Tibial artery (tissue), 4 donors: ENCODE results near the gene CARD10.
"Not testable (repeated sequence)": the region's sequence is repeated elsewhere in the genome, so short reads cannot be mapped to it uniquely, and the experiment has no call there.

Experiments
- DNase-seq, 2 donors: peaks; one replicate each; pipeline ENCODE4 v3.0.0-alpha.2; 2019
- H3K27ac ChIP-seq, 2 donors: fragments of 200-600 bp; sonication (generic) in 1 of 2; 1 replicate in 1 of 2; 2 replicates in 1 of 2; pipeline ENCODE4 v1.5.1; 2018 to 2019; ENCODE audit warnings: mild to moderate bottlenecking in 1 of 2
- H3K27me3 ChIP-seq, 2 donors: fragments of 200-600 bp; sonication (generic) in 1 of 2; one replicate each; pipeline versions ENCODE4 v1.5.1 to v1.6.0; 2016 to 2019
- H3K36me3 ChIP-seq, 3 donors: fragments of 200-600 bp; sonication (generic) in 2 of 3; one replicate each; pipeline ENCODE4 v1.5.1; 2016 to 2019; ENCODE audit warnings: mild to moderate bottlenecking in 2 of 3
- H3K4me1 ChIP-seq, 4 donors: fragments of 200-600 bp; sonication (generic) in 2 of 4; 1 replicate in 3 of 4; 2 replicates in 1 of 4; pipeline ENCODE4 v1.5.1; 2016 to 2019
- H3K4me3 ChIP-seq, 2 donors: fragments of 200-600 bp; sonication (generic) in 1 of 2; 1 replicate in 1 of 2; 2 replicates in 1 of 2; pipeline ENCODE4 v1.5.1; 2018 to 2019; ENCODE audit warnings: mild to moderate bottlenecking in 2 of 2
- H3K9me3 ChIP-seq, 3 donors: fragments of 200-600 bp; sonication (generic) in 1 of 3; one replicate each; pipeline ENCODE4 v1.5.1; 2016 to 2019
- intact Hi-C: fragments of 100-400 bp; cut with DNase I; formaldehyde crosslinking; loops from one replicate; pipeline ENCODE4 v1.15.0; 2023; ENCODE audit warnings: low total_unique reads
- TF ChIP-seq, protein P1 (sequence below), 2 experiments: fragments of 200-600 bp in 1 of 2; fragments of 450-650 bp in 1 of 2; IDR thresholded peaks; one replicate each; pipeline ENCODE4 v1.5.1; 2017 to 2019; ENCODE audit warnings: antibody characterized with exemption in 2 of 2, mild to moderate bottlenecking in 1 of 2, moderate library complexity in 1 of 2

Gene CARD10

DNA sequence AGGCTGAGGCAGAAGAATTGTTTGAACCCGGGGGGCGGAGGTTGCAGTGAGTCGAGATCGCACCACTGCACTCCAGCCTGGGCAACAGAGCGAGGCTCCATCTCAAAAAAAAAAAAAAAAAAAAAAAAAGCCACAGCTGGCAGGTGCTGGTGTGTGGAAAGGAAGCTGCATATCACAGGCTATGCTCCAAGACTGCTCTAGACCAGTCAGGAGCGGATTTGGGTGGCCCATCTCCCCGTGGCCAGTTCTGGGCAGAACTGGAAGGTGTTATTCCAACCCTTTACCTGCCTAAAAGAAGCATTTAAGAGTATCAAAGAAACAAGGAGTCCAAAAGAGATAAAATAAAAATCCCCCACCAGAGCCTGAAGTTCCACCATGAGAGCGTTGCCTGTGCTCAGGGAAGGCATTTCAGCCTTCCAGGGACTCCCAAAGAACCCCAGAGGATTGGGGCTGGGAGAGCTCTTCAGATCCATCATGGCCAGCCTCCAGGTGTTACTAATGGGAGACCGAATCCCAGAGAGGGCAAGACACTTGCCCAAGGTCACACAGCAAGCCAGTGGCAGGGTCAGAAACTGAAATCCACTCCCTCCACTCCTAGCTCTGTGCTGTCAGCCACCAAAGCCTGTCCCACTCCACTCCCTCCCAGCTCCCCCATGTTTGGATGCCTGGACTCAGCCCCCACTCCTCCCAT lies 47.3 kb downstream of the CARD10 start:
- no peak for DNase-seq
- H3K4me1 ChIP-seq = no peaks in the 10 kb centered on the region
- H3K4me3 ChIP-seq = no peak overlapping the region
- no peaks in the 10 kb centered on the region for H3K36me3 ChIP-seq
- H3K27ac ChIP-seq = no peak overlapping the region
- TF ChIP-seq, protein P1, sequence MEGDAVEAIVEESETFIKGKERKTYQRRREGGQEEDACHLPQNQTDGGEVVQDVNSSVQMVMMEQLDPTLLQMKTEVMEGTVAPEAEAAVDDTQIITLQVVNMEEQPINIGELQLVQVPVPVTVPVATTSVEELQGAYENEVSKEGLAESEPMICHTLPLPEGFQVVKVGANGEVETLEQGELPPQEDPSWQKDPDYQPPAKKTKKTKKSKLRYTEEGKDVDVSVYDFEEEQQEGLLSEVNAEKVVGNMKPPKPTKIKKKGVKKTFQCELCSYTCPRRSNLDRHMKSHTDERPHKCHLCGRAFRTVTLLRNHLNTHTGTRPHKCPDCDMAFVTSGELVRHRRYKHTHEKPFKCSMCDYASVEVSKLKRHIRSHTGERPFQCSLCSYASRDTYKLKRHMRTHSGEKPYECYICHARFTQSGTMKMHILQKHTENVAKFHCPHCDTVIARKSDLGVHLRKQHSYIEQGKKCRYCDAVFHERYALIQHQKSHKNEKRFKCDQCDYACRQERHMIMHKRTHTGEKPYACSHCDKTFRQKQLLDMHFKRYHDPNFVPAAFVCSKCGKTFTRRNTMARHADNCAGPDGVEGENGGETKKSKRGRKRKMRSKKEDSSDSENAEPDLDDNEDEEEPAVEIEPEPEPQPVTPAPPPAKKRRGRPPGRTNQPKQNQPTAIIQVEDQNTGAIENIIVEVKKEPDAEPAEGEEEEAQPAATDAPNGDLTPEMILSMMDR (IDR thresholded peaks at IDR 0.05) = no peak
- H3K9me3 ChIP-seq = no peaks in the 10 kb centered on the region
- H3K27me3 ChIP-seq = peaks cover 0 to 77% of the 10 kb centered on the region in 2 donors
- intact Hi-C loops = no loop called here

DNA sequence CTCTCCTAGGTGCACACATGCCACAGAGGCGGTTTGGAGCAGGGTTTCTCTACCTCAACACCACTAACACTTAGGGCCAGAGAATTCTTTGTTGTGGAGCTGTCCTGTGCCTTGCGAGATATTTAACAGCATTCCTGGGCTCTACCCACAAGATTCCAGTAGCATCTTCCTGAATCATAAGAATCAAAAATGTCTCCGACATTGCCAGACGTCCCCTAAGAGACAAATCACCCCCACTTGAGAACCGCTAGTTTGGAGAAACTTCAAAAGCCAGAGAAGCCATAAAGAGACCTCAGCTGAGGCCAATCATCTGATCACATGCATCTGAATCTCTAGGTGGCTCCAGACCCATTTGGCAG lies 49.1 kb downstream of the CARD10 start:
- Histone ChIP-seq H3K4me1 (no peaks in the 10 kb centered on the region), H3K9me3 (no peaks in the 10 kb centered on the region), H3K27me3 (peaks cover 0 to 76% of the 10 kb centered on the region in 2 donors), H3K36me3 (no peaks in the 10 kb centered on the region), H3K27ac (no peak overlapping the region), H3K4me3 (no peak overlapping the region)
- TF ChIP-seq, protein P1 (IDR thresholded peaks at IDR 0.05) = no peak
- intact Hi-C loops = no loop called here
- no peak for DNase-seq

DNA sequence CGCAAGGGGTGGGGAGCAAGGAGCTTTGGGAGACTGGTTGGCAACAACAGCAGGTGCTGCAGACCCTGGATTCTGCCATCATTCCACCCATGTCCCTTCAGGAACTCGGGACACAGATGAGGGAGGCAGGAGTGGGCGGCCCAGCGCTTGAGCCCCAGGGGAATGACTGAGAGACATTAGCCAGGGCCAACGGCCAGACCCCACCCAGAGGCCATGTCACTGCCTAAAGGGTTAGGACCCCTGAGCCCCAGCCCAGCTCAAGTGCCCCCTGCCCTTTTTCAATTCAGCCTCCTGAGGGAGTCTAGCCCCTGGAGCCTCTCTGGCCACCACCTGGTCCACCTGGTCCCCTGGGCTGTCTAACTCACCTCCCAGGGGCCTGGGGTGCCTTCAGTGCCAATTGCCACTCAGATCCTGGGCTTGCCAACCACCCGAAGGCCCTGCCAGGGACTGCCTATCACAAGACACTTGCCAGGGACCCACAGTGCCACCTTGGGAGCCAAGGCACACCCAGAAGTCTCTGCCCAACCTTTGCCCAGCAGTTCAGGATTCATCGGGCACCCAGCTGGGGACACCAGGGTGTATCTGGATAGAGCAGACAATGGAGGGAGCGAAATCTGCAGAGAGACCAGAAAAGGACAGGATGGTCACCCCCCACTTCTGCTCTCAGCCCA lies 49.7 kb downstream of the CARD10 start:
- no peaks in the 10 kb centered on the region for H3K36me3 ChIP-seq
- H3K27me3 ChIP-seq = peaks cover 0 to 72% of the 10 kb centered on the region in 2 donors
- no peak for DNase-seq
- no peak overlapping the region for H3K27ac ChIP-seq
- H3K9me3 ChIP-seq = no peaks in the 10 kb centered on the region
- intact Hi-C loops = no loop called here
- TF ChIP-seq, protein P1 (IDR thresholded peaks at IDR 0.05) = no peak
- no peaks in the 10 kb centered on the region for H3K4me1 ChIP-seq
- no peak overlapping the region for H3K4me3 ChIP-seq

DNA sequence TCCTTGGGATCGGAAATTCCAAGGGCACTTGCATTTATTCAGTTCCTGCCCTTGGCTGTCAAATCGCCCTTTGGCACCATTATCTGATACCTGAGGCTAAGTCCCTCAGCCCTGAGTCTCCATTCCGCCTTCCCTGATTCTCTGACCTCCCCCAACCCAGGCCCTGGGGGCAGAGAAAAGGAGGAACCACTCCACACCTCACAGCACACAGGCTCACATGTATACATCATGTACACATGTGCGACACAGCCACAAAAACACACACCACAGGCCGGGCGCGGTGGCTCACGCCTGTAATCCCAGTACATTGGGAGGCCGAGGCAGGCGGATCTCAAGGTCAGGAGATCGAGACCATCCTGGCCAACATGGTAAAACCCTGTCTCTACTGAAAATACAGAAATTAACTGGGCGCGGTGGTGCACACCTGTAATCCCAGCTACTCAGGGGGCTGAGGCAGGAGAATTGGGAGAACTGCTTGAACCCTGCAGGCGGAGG lies 51.0 kb downstream of the CARD10 start:
- H3K36me3 ChIP-seq, H3K9me3 ChIP-seq, H3K27ac ChIP-seq, H3K4me1 ChIP-seq, intact Hi-C loops, H3K4me3 ChIP-seq, DNase-seq: not testable (repeated sequence)
- H3K27me3 ChIP-seq = peaks cover 0 to 66% of the 10 kb centered on the region in 2 donors

DNA sequence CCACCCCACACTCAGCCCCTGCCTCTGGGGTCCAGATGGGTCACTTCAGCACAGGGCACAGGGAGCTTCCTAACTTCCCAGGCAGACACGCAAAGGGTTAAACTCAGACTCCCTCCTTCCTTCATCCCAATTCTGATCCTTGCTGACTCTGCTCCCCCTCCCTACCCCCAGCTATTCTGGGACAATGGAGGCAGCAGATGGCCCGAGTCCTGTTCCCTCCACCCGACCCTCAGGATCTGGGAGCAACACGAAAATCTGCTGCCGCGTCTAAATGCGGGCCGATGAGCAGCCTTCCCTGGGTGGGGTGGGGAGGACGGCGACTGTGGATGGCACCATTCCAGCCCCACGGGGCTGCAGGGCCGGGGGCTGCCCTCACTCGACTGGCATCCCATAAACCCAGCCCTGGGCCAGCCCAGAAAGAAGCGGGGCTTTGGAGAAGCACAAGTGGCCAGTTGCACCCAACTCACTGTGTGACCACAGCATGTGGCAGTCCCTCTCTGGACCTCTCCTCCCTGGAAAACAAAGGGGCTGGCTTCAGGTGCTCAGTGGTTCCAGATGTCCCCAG lies 51.7 kb downstream of the CARD10 start:
- DNase-seq = no peak
- Histone ChIP-seq H3K4me1 (no peaks in the 10 kb centered on the region), H3K27me3 (peaks cover 0 to 66% of the 10 kb centered on the region in 2 donors), H3K27ac (no peak overlapping the region), H3K4me3 (no peak overlapping the region), H3K9me3 (no peaks in the 10 kb centered on the region), H3K36me3 (no peaks in the 10 kb centered on the region)
- TF ChIP-seq, protein P1 (IDR thresholded peaks at IDR 0.05) = no peak
- intact Hi-C loops = no loop called here

DNA sequence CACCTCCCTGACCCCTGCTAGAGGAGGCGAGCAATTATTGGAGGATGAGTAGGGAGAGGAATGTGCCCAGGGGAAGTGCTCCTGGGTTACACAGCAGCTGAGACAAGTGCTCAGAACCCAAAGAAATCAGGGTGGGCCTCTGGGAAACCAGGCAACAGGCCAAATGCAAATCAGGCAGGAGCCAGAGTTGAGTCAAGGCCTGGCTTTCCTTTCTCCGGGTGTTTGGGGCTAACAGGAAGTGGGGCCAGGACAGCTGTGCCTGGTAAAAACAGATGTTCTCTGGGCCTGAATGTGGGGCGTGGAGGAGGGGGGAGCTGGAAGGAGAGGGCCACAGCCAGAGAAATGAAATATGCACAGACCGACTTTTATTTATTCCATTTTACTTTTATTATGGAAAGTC lies 55.0 kb downstream of the CARD10 start:
- no peaks in the 10 kb centered on the region for H3K36me3 ChIP-seq
- H3K27me3 ChIP-seq = peaks cover 0 to 65% of the 10 kb centered on the region in 2 donors
- DNase-seq = no peak
- intact Hi-C loops = no loop called here
- no peak overlapping the region for H3K4me3 ChIP-seq
- H3K27ac ChIP-seq = no peak overlapping the region
- H3K9me3 ChIP-seq = no peaks in the 10 kb centered on the region
- no peaks in the 10 kb centered on the region for H3K4me1 ChIP-seq
- TF ChIP-seq, protein P1 (IDR thresholded peaks at IDR 0.05) = no peak
